ENCODE results near the gene COX18.

The COX18 gene

GRCh38 chr4:73070074-73070390 lies 516 bp upstream of the COX18 start (continued):
- TF ChIP-seq, protein P1, sequence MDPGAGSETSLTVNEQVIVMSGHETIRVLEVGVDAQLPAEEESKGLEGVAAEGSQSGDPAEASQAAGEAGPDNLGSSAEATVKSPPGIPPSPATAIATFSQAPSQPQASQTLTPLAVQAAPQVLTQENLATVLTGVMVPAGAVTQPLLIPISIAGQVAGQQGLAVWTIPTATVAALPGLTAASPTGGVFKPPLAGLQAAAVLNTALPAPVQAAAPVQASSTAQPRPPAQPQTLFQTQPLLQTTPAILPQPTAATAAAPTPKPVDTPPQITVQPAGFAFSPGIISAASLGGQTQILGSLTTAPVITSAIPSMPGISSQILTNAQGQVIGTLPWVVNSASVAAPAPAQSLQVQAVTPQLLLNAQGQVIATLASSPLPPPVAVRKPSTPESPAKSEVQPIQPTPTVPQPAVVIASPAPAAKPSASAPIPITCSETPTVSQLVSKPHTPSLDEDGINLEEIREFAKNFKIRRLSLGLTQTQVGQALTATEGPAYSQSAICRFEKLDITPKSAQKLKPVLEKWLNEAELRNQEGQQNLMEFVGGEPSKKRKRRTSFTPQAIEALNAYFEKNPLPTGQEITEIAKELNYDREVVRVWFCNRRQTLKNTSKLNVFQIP (CRISPR knock-in tag; IDR thresholded peaks at IDR 0.05; ENCODE audit: borderline replicate concordance, low read depth), result no peak
- TF ChIP-seq RARB (CRISPR knock-in tag; IDR thresholded peaks at IDR 0.05) (no peak), ARNTL (CRISPR knock-in tag; IDR thresholded peaks at IDR 0.05; ENCODE audit: borderline replicate concordance, low read depth) (no peak), SNAI2 (CRISPR knock-in tag; IDR thresholded peaks at IDR 0.05) (no peak; the same call in 1 of the 2 replicates), ISL1 (CRISPR knock-in tag; IDR thresholded peaks at IDR 0.05) (no peak), GLIS3 (CRISPR knock-in tag; IDR thresholded peaks at IDR 0.05) (no peak), TOX (CRISPR knock-in tag; IDR thresholded peaks at IDR 0.05; ENCODE audit: borderline replicate concordance) (no peak), TSHZ2 (CRISPR knock-in tag; IDR thresholded peaks at IDR 0.05) (no peak)

DNA sequence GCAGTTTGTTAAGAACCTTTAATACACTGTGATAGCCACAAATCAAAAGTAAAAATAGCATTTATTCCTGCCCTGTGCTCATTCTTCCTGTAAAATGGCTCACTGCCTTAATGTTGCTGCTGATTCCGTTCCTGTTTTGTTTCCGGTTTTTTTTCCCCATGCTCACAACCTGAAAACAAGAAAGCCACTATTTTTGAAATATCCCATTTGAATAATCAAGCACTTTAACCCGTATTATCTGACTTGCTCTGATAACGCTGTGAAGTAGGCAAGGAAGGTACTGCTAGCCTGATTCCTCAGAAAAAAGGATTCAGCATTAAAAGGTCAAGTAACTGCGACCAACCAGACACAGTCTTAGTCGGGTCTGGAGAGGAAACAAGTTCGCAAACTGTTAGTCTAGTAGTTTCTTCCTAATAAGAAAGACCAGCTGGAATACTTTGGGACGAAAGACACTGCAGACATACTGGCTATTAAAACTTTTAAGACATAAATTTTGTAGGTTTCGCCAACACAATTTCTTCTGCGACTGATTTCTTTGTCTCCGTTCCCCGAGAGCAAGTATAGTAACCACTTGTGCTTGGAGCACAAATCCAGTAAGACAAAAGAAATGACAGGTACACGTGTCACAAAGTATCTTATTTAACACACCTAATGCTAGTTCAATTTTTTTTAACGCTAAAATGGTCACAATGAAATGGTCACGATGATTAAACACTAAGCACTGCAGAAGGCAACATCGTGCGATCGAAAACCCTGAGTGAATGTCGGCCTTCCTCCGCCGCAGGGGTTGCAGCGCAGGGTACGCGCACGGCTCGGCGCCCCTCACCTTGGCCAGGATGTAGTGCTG lies 802 bp downstream of the COX18 start:
- TF ChIP-seq TOX (CRISPR knock-in tag; IDR thresholded peaks at IDR 0.05; ENCODE audit: borderline replicate concordance) (no peak), RARB (CRISPR knock-in tag; IDR thresholded peaks at IDR 0.05) (no peak), ISL1 (CRISPR knock-in tag; IDR thresholded peaks at IDR 0.05) (no peak), ARNTL (CRISPR knock-in tag; IDR thresholded peaks at IDR 0.05; ENCODE audit: borderline replicate concordance, low read depth) (no peak), GLIS3 (CRISPR knock-in tag; IDR thresholded peaks at IDR 0.05) (no peak), TSHZ2 (CRISPR knock-in tag; IDR thresholded peaks at IDR 0.05) (no peak), ZNF70 (CRISPR knock-in tag; IDR thresholded peaks at IDR 0.05) (no peak), CSDC2 (CRISPR knock-in tag; IDR thresholded peaks at IDR 0.05) (no peak), PPARA (CRISPR knock-in tag; IDR thresholded peaks at IDR 0.05; ENCODE audit: borderline replicate concordance) (no peak), CREB5 (CRISPR knock-in tag; IDR thresholded peaks at IDR 0.05; ENCODE audit: low read depth) (no peak), ZC3H10 (CRISPR knock-in tag; IDR thresholded peaks at IDR 0.05) (no peak), TCF4 (CRISPR knock-in tag; IDR thresholded peaks at IDR 0.05; ENCODE audit: borderline replicate concordance) (no peak), ZFP3 (CRISPR knock-in tag; IDR thresholded peaks at IDR 0.05) (no peak), ZNF8 (CRISPR knock-in tag; IDR thresholded peaks at IDR 0.05) (no peak), ZFP30 (CRISPR knock-in tag; IDR thresholded peaks at IDR 0.05) (no peak), ESRRG (CRISPR knock-in tag; IDR thresholded peaks at IDR 0.05) (no peak), ZNF565 (CRISPR knock-in tag; conservative IDR thresholded peaks at IDR 0.05; ENCODE audit: low read depth) (no peak), BACH2 (CRISPR knock-in tag; IDR thresholded peaks at IDR 0.05; ENCODE audit: borderline replicate concordance) (no peak)
- TF ChIP-seq, protein P2, sequence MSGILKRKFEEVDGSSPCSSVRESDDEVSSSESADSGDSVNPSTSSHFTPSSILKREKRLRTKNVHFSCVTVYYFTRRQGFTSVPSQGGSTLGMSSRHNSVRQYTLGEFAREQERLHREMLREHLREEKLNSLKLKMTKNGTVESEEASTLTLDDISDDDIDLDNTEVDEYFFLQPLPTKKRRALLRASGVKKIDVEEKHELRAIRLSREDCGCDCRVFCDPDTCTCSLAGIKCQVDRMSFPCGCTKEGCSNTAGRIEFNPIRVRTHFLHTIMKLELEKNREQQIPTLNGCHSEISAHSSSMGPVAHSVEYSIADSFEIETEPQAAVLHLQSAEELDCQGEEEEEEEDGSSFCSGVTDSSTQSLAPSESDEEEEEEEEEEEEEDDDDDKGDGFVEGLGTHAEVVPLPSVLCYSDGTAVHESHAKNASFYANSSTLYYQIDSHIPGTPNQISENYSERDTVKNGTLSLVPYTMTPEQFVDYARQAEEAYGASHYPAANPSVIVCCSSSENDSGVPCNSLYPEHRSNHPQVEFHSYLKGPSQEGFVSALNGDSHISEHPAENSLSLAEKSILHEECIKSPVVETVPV (CRISPR knock-in tag; IDR thresholded peaks at IDR 0.05), result no peak
- TF ChIP-seq, protein P1 (CRISPR knock-in tag; IDR thresholded peaks at IDR 0.05; ENCODE audit: borderline replicate concordance, low read depth), result no peak
- peak; percentile 40 for ATAC-seq

Data from SK-N-SH treated with all-trans-retinoic acid at 6 μM for 48 hours (cell line).